ENCODE results near the gene CHCHD6.

The CHCHD6 gene

DNA sequence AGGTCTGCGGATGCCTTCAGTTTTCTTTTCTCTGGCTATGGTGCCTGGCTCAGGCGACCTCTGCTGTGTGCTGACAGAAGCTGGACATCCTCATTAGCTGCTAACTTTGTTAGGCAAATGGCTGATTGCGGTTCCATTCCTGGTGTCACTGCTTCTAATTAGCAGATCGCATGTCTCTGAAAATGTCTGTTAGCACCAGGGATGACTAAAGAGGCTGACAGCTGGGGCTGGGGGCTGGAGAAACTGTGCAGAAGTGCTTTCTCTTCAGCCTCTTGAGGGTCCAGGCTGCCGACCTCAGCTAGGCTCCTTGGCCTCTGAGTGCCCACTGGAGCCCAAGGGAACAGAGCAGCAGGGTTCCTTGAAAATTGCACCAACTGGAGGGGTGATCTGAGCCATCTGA, 39.3 kb downstream of the CHCHD6 start:
- DNase-seq (ENCODE audit: low read depth in 2 of 2), result no peak

DNA sequence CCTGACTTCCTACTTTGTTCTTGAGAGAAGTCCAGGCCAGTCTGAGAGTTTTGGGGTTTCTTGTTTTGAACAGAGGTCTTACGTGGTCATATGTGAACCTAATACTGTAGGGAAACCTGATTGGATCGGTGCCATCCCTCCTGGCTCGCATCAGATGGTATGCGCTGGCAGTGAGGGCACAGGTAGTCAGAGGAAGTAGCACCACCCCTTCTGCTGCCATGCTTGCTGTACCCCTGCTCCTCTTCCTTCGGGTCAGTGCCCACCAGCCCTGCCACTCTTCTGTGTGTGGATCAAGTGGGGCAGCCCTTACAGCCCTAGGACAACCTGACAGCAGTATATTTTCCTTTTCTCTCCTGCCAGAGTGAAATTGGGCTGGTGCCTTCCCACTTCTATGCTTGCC, 39.7 kb downstream of the CHCHD6 start:
- no peak for DNase-seq (ENCODE audit: low read depth in 2 of 2)

DNA sequence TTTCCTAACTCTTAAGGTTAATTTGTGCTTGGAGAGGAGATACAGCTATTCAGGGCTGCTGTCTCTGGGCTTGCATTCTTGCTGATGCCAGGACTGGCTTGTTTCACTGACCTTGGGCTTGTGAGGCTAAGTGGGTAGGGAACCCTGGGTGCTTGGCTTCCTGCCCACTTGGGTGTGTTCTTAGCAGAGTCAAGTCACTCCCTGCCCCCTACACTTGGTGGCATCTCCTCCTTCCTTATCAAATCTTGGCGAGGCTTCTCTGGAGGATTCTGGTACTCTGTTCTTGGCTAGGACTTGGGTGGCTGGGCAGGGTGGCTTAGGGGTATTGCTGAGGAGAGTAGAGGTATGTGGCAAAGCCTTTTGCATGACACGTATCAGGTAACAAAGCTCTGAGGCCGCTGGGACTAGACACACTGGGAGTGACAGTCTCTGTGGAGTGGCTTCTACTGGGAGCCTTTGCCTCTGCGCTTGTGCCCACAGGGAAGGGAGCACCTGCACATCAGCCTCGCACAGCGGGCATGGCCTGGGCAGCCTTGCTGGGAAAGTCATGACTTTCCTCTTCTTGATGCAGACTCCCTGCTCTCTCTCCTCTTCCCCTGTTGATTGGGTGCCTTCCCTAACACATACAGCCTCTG, 41.8 kb downstream of the CHCHD6 start:
- no peak for DNase-seq (ENCODE audit: low read depth in 2 of 2)

- DNase-seq (ENCODE audit: low read depth in 2 of 2), result no peak
Observed at GRCh38 chr3:126746395-126747177, 42.5 kb downstream of the CHCHD6 start.

- no peak for DNase-seq (ENCODE audit: low read depth in 2 of 2)
Observed at GRCh38 chr3:126747768-126748167, 43.7 kb downstream of the CHCHD6 start.

- DNase-seq (ENCODE audit: low read depth in 2 of 2), result no peak
Observed at GRCh38 chr3:126748701-126749546, 44.9 kb downstream of the CHCHD6 start.

- no peak for DNase-seq (ENCODE audit: low read depth in 2 of 2)
Observed at GRCh38 chr3:126749547-126749875, 45.5 kb downstream of the CHCHD6 start.

DNA sequence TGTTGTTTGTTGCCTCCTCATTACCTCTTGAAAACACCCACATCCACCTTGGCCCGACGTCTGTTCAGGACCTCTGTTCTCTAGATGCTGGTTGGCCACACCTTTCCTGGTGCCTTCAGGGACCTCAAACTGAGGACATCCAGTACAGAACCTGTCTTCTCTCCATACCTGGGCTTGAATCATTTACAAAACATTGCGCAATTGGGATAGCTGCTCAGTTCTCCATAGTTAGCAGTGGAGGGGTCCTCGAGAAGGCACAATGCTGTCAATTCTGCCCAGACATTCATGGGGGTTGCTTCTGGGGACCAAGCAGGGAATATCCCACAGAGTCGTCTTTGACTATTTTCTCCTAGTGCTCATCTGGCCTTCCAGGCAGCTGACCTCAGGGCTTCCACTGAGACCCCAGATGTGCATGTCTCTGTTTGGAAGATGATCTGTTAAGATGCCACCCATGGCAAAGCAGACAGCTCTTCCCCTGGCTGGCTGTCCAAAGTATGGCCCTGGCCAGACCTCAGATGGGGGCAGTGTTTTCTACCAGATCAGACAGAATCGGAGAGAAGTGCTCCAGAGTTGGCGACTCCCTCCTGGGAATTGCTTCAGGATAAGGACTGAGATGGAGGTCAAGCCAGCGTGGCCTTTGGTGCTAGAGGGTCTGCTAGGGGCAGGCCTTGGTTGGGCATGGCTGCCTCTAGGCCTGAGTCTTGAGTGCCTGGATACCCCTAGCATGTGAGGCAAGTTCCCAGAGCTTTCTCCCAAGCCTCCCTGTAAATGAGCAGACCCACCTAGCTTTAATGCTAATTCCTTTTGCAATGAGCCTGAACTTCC, 46.1 kb downstream of the CHCHD6 start:
- DNase-seq (ENCODE audit: low read depth in 2 of 2), result no peak

DNA sequence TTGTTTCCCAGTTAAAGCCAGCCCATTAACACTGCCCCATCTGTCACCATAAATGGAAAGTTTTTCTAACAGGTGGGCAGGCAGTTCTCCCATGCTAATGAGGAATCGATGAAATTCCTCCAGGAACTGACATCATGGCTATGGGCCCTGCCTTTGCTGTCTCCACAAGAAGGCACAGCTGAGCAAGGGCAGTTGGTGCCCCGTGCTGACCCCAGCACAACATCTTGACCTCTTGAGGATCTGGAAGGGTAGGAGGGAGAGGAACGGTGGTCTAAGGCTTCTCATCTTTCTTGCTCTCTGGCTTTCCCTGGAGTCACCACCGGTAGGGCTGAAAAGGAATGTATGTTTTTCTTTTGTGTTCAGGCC, 46.7 kb downstream of the CHCHD6 start:
- no peak for DNase-seq (ENCODE audit: low read depth in 2 of 2)

DNA sequence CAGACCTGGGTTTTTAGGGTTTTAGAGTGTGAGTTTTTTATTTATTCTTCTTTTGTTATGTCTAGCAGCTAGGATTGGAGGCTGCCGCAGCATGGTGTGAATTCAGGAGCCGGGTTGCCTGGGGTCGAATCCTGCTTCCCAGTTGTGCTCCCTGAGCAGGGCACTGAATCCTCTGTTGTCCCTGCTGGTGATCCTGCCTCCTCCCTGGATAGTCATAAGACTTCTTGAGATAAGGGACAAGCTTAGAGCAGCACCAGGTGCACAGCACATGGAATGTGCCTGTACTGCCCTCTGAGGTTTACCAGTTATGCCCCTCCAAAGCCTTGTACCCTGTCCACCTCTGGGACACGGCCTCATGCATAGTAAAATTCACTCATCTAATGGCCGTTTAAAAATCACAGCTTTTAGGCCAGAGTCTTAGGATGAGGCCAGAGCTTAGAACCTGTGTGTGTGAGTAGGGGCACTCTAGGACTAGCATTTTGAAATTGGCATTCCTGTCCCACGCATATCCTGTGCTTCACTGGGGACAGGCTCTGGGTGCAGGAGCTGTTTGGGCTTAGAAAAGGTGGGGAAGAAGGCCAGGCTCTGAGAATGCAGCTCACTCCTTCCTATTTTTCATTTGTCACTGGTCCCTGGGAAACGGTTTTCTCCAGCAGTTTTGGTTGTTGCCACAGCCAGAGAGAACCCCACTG, 47.7 kb downstream of the CHCHD6 start:
- no peak for DNase-seq (ENCODE audit: low read depth in 2 of 2)

- peak; percentile 13 to 32 for DNase-seq (ENCODE audit: low read depth in 2 of 2)
Observed at GRCh38 chr3:126752303-126753190, 48.5 kb downstream of the CHCHD6 start.

GRCh38 chr3:126753191-126754160, 49.4 kb downstream of the CHCHD6 start:
- DNase-seq (ENCODE audit: low read depth in 2 of 2), result no peak

DNA sequence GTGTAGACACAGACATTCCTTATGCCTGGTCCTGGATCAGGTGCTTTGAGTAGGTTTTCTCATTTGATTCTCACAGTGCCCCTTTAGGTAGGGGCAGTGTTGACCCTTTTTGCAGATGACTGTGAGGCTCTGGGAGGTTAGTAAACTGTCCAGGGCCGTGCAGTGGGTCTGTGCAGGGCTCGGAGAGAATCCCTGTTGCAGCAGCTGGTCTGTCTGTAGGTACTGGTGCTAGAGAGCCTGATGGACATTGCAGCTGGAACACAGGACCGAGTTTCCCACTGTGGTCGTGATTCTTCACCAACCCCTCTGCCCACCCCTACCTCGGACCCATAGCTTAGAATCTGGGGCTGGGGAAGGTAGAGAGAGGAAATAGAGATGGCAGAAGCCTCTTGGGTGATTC, 51.8 kb downstream of the CHCHD6 start:
- DNase-seq (ENCODE audit: low read depth in 2 of 2), result no peak

GRCh38 chr3:126758026-126758425, 54.0 kb downstream of the CHCHD6 start:
- DNase-seq (ENCODE audit: low read depth in 2 of 2), result no peak

DNA sequence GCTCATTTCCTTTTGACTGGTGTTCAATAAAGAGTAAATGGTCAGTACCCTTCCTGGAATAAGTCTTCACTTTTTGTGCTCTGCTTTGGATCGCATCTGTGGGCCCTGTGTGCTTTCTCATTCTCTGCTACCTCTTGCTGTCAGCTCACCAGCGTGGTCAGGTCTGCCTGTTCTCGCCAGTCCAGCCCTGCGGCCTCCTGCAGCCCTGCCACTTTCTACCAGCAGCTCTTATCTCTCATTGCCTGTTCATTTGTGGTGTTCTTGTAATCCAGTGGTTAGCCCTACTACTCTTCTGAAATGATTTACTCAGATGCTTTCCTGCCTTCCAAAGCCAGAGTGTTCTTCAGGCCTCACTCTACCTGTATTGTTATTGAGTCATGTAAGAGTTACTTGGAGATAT, 54.8 kb downstream of the CHCHD6 start:
- no peak for DNase-seq (ENCODE audit: low read depth in 2 of 2)

GRCh38 chr3:126760541-126760940, 56.5 kb downstream of the CHCHD6 start:
- no peak for DNase-seq (ENCODE audit: low read depth in 2 of 2)

DNA sequence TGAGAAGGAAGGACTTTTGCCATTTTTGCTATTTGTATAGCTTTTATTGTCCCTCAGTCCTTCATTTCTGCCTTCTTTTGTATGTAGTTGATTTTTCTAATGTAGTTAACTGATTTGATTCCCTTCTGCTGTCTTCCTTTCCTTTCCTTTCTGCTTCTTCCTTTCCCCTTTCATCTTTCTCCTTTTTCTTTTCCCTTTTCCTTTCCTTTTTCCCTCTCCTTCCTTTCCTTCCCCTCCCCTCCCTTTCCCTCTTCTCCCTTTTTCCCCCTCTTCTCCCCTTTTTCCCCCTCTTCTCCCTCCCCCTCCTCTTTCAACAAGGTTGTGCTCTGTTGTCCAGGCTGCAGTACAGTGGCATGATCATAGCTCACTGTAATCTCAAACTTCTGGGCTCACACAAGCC, 59.0 kb downstream of the CHCHD6 start:
- DNase-seq (ENCODE audit: low read depth in 2 of 2), result no peak

DNA sequence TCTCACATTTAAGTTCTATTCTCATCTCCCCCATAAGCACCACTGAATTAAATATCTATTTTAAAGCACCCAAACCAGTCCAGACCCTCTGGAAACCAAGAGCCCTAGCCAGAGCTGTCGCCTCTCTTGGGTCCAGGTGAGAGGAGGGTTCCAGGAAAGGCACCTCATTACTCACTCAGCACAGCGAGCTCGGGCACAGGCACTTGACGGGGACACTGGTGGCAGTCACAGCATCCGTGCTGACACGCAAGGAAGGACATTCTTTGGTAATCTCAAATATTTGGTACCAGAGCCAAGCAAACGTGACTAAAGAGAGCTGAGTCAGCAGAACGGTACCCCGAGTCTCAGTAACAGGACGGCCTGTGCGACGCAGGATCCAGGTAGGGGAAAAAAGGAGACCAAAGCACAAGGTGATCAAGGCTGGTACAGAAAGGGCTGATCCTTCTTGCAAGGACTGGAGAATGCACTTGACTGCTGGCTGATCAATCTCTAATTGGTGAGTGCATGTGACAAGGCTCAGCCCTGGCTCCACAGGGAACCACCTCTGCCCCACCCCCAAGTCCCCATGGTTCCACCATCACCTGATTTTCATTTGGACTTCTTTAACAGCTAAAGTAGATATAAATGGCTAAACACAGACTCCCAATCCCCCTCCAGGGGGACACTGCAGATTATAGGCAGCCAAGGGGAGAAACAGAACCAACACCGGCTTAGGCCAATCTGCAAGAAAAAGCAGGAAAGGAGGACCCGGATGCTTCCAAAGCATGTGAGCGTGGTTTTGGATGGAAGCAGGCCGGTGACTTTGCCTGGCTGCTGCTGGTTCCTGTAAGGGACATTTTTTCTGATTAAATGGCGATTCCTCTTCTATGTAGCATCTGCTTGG, 61.4 kb downstream of the CHCHD6 start:
- DNase-seq (ENCODE audit: low read depth in 2 of 2), result no peak
